Measurements from ENCODE around the gene NOD2. TPM values are rescaled to one million over a fixed set of nuclear protein-coding genes. Genes with fewer than 3 reads are reported as not detected.

Gene NOD2
- total and polyA plus RNA-seq, 2 of the 13 experiments (the other 11 are each of a cell fraction or from before 2014, with no cell fraction given) = 0.27 to 0.81 TPM

- CTCF ChIA-PET (ENCODE audit: low intra/inter-chr PET ratio, low total read pairs) = no interaction called here
- no peak for TF ChIP-seq MAZ (IDR thresholded peaks at IDR 0.05; ENCODE audit: borderline replicate concordance, low read depth, low read length)
- TF ChIP-seq MAZ (CRISPR knock-in tag; IDR thresholded peaks at IDR 0.05; ENCODE audit: low read depth) = no peak
- no peak for TF ChIP-seq ZNF775 (CRISPR knock-in tag; IDR thresholded peaks at IDR 0.05; ENCODE audit: borderline replicate concordance)
- TF ChIP-seq ZNF430 (CRISPR knock-in tag; IDR thresholded peaks at IDR 0.05) = no peak
- no peak for TF ChIP-seq TRAFD1 (CRISPR knock-in tag; IDR thresholded peaks at IDR 0.05; ENCODE audit: borderline replicate concordance)
- TF ChIP-seq KLF16 (CRISPR knock-in tag; IDR thresholded peaks at IDR 0.05) = no peak
- no peak for TF ChIP-seq MTA1 (CRISPR knock-in tag; IDR thresholded peaks at IDR 0.05; ENCODE audit: borderline replicate concordance)
- TF ChIP-seq ZNF709 (CRISPR knock-in tag; IDR thresholded peaks at IDR 0.05) = no peak
- TF ChIP-seq PBX2 (CRISPR knock-in tag; IDR thresholded peaks at IDR 0.05) = no peak
- no peak for TF ChIP-seq KLF15 (CRISPR knock-in tag; IDR thresholded peaks at IDR 0.05; ENCODE audit: borderline replicate concordance)
- TF ChIP-seq SP1 (IDR thresholded peaks at IDR 0.05) = no peak
- TF ChIP-seq SP1 (CRISPR knock-in tag; IDR thresholded peaks at IDR 0.05) = no peak
- no peak for TF ChIP-seq ZNF460 (CRISPR knock-in tag; IDR thresholded peaks at IDR 0.05; ENCODE audit: borderline replicate concordance)
- TF ChIP-seq ZBTB25 (CRISPR knock-in tag; IDR thresholded peaks at IDR 0.05) = no peak
- no peak for TF ChIP-seq HMGXB3 (CRISPR knock-in tag; IDR thresholded peaks at IDR 0.05; ENCODE audit: borderline replicate concordance)
- no peak for TF ChIP-seq ZFP41 (CRISPR knock-in tag; IDR thresholded peaks at IDR 0.05; ENCODE audit: borderline replicate concordance)
- TF ChIP-seq ZNF768 (CRISPR knock-in tag; IDR thresholded peaks at IDR 0.05) = no peak
Observed at GRCh38 chr16:50685462-50686063, 7.8 kb upstream of the NOD2 start.

More at GRCh38 chr16:50685462-50686063, 7.8 kb upstream of the NOD2 start:
- no peaks in the 10 kb centered on the region for H4K20me1 ChIP-seq (ENCODE audit: insufficient read depth, low read length)
- H3K4me1 ChIP-seq (ENCODE audit: insufficient read depth, low read length) = peaks cover 10% of the 10 kb centered on the region
- no peak overlapping the region for H3K4me3 ChIP-seq (replicated peaks in 1 of 3; ENCODE audit: insufficient read depth in 1 of 3, low read depth in 2 of 3, low read length in 3 of 3)
- FAIRE-seq (no peak), DNase-seq (ENCODE audit: low spot score) (no peak), ATAC-seq (no peak)
- WGBS (ENCODE audit: low lambda C conversion rate) = 44% methylated on average over 8 of the region's 8 CpGs
- no peak overlapping the region for H3K4me2 ChIP-seq (ENCODE audit: low read depth, low read length)
- POLR2A ChIA-PET = interaction anchor here (1.1 kb wide), 1 partner anchor 11 kb away, joined by 3 read pairs; no protein-coding TSS in a partner anchor
- H3K9me3 ChIP-seq (ENCODE audit: low read length) = no peaks in the 10 kb centered on the region
- no peaks in the 10 kb centered on the region for H3K79me2 ChIP-seq (ENCODE audit: insufficient read depth, low read length)
- H2AFZ ChIP-seq (ENCODE audit: low read length) = no peak overlapping the region
- H3K27me3 ChIP-seq (ENCODE audit: control insufficient read depth in 1 of 2, insufficient read depth in 2 of 2, low read length in 2 of 2) = peaks cover 2 to 34% of the 10 kb centered on the region in 2 experiments
- intact Hi-C loops (cut with micrococcal nuclease; ENCODE audit: unreplicated experiment) (no loop called here), in situ Hi-C loops (cut with HindIII; ENCODE audit: extremely low pct_ligation_motif_present, low pct_unique_long_range_greater_than_20kb) (no loop called here)
- no peaks in the 10 kb centered on the region for H3K36me3 ChIP-seq (replicated peaks in 1 of 2; ENCODE audit: control insufficient read depth in 1 of 2, insufficient read depth in 2 of 2, low read length in 2 of 2)
- no peak overlapping the region for H3K9ac ChIP-seq (ENCODE audit: insufficient read depth, low read depth, low read length)
- no peak overlapping the region for H3K27ac ChIP-seq (ENCODE audit: extremely low read length, insufficient read depth, low read length)
- no TSS peak for BruUV-seq (replicated peaks)

Measured in HepG2 (cell line).